ENCODE measurements around the gene CACNB2.
"Not testable (repeated sequence)": the region's sequence is repeated elsewhere in the genome, so short reads cannot be mapped to it uniquely, and the experiment has no call there.

DNA sequence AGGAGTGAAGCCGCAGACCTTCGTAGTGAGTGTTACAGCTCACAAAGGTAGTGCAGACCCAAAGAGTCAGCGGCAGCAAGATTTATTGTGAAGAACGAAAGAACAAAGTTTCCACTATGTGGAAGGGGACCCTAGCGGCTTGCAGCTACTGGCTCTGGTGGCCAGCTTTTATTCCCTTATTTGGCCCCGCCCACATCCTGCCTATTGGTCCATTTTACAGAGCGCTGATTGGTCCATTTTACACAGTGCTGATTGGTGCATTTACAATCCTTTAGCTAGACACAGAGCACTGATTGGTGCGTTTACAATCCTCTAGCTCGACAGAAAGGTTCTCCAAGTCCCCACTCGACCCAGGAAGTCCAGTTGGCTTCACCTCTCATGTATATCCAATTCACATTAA lies 446.4 kb downstream of the CACNB2 start:
- not testable (repeated sequence) for TF ChIP-seq LEF1 (IDR thresholded peaks at IDR 0.05; ENCODE audit: borderline replicate concordance); L3MBTL2 (conservative IDR thresholded peaks at IDR 0.05); BHLHE40 (IDR thresholded peaks at IDR 0.05; ENCODE audit: borderline replicate concordance); SUZ12 (IDR thresholded peaks at IDR 0.05); CTBP1 (IDR thresholded peaks at IDR 0.05; ENCODE audit: borderline replicate concordance); HDGF (IDR thresholded peaks at IDR 0.05; ENCODE audit: borderline replicate concordance)
- TF ChIP-seq, protein P1, sequence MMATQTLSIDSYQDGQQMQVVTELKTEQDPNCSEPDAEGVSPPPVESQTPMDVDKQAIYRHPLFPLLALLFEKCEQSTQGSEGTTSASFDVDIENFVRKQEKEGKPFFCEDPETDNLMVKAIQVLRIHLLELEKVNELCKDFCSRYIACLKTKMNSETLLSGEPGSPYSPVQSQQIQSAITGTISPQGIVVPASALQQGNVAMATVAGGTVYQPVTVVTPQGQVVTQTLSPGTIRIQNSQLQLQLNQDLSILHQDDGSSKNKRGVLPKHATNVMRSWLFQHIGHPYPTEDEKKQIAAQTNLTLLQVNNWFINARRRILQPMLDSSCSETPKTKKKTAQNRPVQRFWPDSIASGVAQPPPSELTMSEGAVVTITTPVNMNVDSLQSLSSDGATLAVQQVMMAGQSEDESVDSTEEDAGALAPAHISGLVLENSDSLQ (IDR thresholded peaks at IDR 0.05) = not testable (repeated sequence)
